K562 (cell line): ENCODE measurements around the gene KCNJ12.

Source experiments
- HCFC1 ChIP-seq: IDR thresholded peaks from 2 replicates; pipeline ENCODE4 v1.6.1; 2012; ENCODE audit warnings: low read depth, low read length, improper control_type of control experiment
- JUN ChIP-seq, 2 experiments: sonication (generic) in 1 of 2; formaldehyde crosslinking in 1 of 2; IDR thresholded peaks; 2 replicates each; pipeline versions ENCODE4 v1.6.1 to v1.8.0; 2012 to 2022; ENCODE audit warnings: borderline replicate concordance in 2 of 2, mild to moderate bottlenecking in 2 of 2, improper control_type of control experiment in 1 of 2, low read depth in 1 of 2, low read length in 1 of 2, missing genetic modification reagents in 1 of 2
- RAD21 ChIP-seq, 2 experiments: fragments of 250-450 bp in 1 of 2; fragments of 450-650 bp in 1 of 2; sonication (Bioruptor Pico) in 1 of 2; formaldehyde crosslinking in 1 of 2; IDR thresholded peaks in 1 of 2; conservative IDR thresholded peaks in 1 of 2; 2 replicates each; pipeline versions ENCODE4 v1.4.0 to v1.8.0; 2020 to 2022; ENCODE audit warnings: mild to moderate bottlenecking in 2 of 2, moderate library complexity in 1 of 2
- RUNX1 ChIP-seq: sonication (generic); IDR thresholded peaks from 2 replicates; pipeline ENCODE4 v1.6.1; 2016; ENCODE audit warnings: antibody characterized with exemption, low read depth
- SPI1 ChIP-seq: IDR thresholded peaks from 2 replicates; pipeline ENCODE4 v1.6.1; 2011; ENCODE audit warnings: low read depth, low read length, control low read depth, borderline replicate concordance
- ZFP1 ChIP-seq: fragments of 450-650 bp; formaldehyde crosslinking; IDR thresholded peaks from 2 replicates; pipeline ENCODE4 v1.4.0; 2020; ENCODE audit warnings: mild to moderate bottlenecking, mixed read lengths
- ZNF41 ChIP-seq: fragments of 250-450 bp; sonication (Bioruptor Pico); conservative IDR thresholded peaks from 2 replicates; pipeline ENCODE4 v1.4.0; 2020; ENCODE audit warnings: mild to moderate bottlenecking
- TF ChIP-seq, protein P1 (sequence below): fragments of 250-450 bp; sonication (Bioruptor Pico); IDR thresholded peaks from 2 replicates; pipeline ENCODE4 v1.8.0; 2021; ENCODE audit warnings: mild to moderate bottlenecking, moderate library complexity

DNA sequence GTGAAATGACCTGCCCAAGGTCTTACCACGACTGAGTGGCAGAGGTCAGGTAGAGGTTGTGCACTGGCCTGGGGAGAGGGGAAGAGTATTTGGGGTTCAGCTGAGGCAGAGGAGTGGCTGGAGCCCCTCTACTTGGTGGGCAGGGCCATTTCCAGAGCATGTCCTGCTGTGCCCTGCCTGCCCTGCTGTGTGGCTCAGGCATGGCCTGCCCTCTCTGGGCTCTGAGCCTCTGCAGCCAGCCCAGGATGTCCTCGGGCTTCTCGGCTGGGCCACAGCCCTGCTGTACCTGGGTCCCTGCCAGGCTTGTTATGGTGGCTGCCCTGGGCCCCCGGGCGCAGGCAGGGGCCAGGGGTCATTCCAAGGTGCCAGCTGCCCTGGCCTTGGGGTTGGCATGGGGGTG is 19.6 kb downstream of the KCNJ12 start:
- TF ChIP-seq, protein P1, sequence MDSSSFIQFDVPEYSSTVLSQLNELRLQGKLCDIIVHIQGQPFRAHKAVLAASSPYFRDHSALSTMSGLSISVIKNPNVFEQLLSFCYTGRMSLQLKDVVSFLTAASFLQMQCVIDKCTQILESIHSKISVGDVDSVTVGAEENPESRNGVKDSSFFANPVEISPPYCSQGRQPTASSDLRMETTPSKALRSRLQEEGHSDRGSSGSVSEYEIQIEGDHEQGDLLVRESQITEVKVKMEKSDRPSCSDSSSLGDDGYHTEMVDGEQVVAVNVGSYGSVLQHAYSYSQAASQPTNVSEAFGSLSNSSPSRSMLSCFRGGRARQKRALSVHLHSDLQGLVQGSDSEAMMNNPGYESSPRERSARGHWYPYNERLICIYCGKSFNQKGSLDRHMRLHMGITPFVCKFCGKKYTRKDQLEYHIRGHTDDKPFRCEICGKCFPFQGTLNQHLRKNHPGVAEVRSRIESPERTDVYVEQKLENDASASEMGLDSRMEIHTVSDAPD, result no peak
- TF ChIP-seq RAD21 (CRISPR knock-in tag; conservative IDR thresholded peaks at IDR 0.05 in 1 of 2, IDR thresholded peaks at IDR 0.05 in 1 of 2), result no peak
- no peak for TF ChIP-seq RUNX1
- TF ChIP-seq SPI1, result no peak
- no peak for TF ChIP-seq ZNF41 (CRISPR knock-in tag)
- TF ChIP-seq HCFC1, result no peak
- no peak for TF ChIP-seq ZFP1 (CRISPR knock-in tag)
- no peak for TF ChIP-seq JUN (IDR thresholded peaks at IDR 0.05; ENCODE audit: borderline replicate concordance, low read depth, low read length)
- TF ChIP-seq JUN (CRISPR knock-in tag; IDR thresholded peaks at IDR 0.05; ENCODE audit: borderline replicate concordance), result no peak
